HuH-7 (cell line): ENCODE results near the gene ANGPTL8.

Experiments
- DNase-seq: peaks from one replicate; pipeline ENCODE4 v3.0.0; 2011; ENCODE audit warnings: low spot score

Gene ANGPTL8

DNA sequence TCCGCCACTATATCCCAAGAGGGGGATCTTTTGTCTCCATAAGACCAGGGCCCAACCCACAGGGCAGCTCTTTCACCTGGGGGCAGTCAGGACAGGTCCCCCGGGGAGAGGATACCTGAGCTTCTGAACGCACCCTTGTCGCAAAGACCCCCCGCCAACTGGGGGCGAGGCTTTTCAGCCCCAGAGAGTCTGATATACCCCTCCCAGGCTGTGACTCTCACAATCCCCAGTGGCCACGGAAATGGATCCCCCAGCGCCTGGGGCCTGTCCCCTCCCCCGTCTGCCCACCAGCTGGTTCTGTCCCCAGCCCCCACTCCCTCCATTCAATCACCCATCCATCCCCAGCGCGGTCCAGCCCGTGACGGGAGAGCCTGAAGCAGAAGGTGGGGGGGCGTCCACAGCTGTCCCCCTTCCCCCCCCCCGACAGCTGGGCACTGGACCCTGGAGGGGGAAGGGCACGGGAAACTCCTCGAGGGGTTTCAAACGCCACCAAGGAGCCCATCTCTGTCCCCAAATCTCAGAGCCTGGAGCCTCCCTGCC is 22.1 kb downstream of the ANGPTL8 start:
- no peak for DNase-seq

- DNase-seq = no peak
Observed at GRCh38 chr19:11261971-11262839, 22.8 kb downstream of the ANGPTL8 start, which contains the start of gene DOCK6. TSS of gene DOCK6 (minus strand) at chr19:11262524. CDS start at chr19:11262440, 84 bp downstream.

GRCh38 chr19:11263726-11264125 is 24.3 kb downstream of the ANGPTL8 start:
- DNase-seq = no peak

DNA sequence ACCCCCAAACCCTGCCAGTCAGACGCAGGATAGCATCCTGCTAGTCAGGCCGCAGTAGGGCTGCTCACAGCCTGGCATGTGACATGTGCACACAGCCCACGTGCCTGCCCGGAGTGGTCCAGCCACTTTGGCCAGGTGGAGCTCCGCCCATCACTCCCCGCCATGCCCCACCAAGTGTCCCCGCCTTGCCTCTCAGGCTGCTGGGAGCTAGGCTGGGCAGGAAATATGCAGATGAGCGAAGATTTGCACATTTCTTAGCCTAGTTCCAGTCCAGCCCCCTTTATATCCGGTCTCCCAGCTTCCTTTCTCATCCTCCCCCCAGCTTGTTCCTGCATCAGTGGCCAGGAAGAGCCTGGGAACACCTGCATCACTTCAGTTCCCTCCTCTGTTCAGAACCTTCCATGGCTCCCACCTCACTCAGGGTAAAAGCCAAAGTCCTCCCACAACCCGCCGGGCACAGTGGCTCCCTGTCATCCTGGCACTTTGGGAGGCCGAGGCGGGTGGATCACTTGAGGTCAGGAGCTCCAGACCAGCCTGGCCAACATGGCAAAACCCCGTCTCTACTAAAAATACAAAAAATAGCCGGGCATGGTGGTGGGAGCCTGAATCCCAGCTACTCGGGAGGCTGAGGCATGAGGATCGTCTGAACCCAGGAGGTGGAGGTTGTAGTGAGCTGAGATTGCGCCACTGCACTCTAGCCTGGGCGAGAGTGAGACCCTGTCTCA is 25.2 kb downstream of the ANGPTL8 start:
- DNase-seq = no peak

DNA sequence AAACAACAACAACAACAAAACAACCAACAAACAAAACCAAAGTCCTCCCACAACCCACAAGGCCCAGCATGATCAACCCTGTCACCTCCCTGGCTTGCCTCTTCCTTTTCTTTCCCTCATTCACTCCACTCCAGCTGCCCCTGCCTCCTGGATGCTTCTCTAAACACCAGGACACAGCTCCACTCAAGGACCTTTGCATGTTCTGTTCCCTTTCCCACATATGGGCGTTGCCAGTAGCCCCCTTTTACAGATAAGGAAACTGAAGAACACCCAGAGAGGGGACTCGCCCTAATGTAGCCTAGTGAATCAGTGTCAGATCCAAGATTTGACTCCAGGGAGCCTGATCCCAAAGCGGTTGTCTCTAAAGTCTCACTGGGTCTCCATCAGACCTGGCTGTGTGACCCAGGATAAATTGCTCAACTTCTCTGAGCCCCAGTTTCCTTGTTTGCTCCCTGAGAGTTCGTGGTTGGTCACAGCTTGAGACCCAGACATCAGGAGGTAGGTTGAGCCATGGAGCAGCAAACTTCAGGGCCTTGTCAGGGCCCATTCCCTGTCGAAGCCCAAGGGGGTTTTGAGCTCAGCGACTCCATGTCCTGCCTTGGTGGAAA is 25.9 kb downstream of the ANGPTL8 start:
- DNase-seq = no peak

DNA sequence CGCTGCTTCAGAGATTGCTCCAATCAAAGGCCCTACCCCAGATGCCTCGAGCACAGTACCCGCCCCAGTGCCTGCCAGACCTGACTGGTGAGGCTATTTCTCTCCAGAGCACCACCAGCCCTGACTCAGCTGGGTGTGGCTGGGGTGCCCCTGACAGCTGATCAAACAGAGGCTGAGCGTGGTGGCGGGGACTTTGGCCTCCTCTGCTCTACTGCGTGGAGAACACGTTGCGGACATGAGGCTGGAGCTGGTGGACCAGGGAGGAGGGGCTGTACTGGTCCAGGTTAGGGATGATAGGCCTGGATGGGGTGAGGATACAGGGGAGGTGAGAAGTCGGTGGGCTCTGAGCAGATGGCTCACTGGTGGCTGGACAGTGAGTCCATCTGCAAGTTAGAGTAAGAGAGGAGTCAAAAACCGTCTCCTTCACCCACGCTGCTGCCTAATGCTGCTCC is 26.4 kb downstream of the ANGPTL8 start:
- DNase-seq = peak; percentile 87

GRCh38 chr19:11267316-11268085 is 28.1 kb downstream of the ANGPTL8 start:
- DNase-seq = no peak

DNA sequence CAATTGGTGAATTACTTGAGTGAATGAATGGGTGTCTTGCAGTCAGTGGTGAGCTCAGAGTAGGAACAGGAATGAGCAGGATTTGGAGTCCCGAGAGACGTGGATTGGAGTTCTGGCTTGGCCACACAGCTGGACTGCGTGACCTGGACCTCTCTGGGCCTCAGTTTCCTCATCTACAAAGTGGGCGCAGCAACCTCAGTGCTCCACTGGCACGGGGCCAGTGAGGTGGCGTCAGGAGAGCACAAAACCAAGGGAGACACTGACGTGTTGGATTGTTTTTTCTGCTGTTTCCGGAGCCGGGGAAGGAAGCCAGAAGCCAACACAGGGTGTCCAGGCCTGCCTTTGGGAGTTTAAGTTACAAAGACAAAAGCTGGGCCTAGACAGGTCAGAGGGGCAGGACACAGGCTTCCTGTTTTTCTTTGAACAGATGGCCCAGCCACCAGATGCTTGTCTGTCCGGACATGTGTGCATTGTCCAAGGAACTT is 29.4 kb downstream of the ANGPTL8 start:
- no peak for DNase-seq

DNA sequence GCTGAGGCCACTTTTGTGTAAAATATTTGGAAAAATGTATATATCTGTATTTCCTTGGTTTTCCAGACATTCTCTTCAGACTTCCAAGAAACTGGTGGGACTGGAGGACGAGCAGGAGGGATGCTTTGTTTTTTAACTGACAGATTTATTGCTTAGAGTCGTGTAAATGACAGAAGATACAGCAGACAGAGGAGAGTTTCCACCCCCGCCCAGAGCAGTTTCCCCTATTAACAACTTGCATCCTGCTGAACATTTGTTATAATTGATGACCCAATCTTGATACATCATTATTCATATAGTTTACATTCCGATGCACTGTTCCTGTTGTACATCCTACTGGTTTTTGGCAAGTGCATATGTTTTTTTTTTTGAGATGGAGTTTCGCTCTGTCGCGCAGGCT is 30.0 kb downstream of the ANGPTL8 start:
- no peak for DNase-seq

DNA sequence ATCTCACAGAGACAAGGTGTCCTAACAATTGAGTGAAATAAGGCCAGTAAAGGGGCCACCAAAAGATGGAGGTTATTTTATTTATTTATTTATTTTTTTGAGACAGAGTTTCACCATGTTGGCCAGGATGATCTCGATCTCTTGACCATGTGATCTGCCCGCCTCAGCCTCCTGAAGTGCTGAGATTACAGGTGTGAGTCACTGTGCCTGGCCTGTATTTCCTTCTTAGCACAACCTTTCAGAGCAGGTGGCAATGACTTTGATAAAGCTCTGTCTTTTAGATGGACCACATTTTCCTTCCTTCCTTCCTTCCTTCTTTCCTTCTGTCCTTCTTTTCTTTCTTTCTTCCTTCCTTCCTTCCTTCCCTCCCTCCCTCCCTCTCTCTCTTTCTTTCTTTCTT is 33.9 kb downstream of the ANGPTL8 start:
- DNase-seq = no peak

DNA sequence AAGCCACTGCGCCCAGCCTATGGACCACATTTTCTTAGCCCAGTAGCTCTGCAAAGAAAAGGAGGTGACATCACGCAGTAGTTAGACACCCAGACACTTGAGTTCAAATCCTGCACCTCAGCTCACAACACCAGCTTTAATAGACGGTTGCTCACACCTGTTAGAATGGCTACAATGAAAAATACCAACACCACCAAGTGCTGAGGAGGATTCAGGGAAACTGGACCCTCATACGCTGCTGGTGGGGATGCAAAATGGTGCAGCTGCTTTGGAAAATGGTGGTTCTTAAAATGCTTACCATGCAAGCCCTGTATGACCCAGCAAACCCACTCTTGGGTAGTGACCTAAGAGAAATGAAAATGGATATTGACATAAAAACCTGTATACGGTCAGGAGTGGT is 34.6 kb downstream of the ANGPTL8 start:
- no peak for DNase-seq

- no peak for DNase-seq
Observed at GRCh38 chr19:11274533-11275086, 35.2 kb downstream of the ANGPTL8 start.

DNA sequence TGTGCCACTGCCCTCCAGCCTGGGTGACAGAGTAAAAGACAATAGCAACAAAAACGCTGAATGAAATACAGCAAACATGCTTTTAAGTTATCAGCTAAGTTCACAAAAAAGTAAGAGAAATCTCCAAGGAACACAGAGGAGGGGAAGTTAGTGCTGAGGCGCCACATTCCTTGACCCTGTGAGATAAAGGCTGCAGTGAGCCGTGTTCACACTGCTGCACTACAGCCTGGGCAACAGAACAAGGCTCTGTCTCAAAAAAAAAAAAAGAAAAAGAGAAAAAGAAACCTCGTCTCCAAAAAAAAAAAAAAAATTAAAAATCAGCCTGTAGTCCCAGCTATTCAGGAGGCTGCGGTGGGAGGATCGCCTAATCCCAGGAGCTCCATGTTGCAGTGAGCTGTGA is 39.3 kb downstream of the ANGPTL8 start:
- DNase-seq = no peak

GRCh38 chr19:11279505-11280236 is 40.3 kb downstream of the ANGPTL8 start:
- no peak for DNase-seq

GRCh38 chr19:11281356-11282049 is 42.1 kb downstream of the ANGPTL8 start:
- DNase-seq = no peak

DNA sequence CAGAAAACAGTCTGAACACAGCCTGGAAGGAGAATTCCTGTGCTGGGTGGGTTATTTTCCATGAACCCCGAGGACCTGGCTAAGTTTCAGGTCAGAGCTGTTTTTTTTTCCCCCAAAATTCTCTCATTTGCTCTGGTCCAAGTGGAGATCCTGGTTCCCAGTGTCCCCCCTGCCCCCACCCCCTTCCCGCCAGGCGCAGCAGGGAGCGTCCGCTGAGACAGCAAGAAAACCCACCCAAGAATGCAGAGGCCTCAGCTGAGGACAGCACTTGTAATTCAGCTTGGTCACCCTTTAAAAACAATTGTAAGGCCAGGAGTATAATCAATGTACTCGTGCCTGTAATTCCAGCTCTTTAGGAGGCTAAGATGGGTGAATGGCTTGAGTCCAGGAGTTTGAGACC is 45.1 kb downstream of the ANGPTL8 start:
- no peak for DNase-seq

DNA sequence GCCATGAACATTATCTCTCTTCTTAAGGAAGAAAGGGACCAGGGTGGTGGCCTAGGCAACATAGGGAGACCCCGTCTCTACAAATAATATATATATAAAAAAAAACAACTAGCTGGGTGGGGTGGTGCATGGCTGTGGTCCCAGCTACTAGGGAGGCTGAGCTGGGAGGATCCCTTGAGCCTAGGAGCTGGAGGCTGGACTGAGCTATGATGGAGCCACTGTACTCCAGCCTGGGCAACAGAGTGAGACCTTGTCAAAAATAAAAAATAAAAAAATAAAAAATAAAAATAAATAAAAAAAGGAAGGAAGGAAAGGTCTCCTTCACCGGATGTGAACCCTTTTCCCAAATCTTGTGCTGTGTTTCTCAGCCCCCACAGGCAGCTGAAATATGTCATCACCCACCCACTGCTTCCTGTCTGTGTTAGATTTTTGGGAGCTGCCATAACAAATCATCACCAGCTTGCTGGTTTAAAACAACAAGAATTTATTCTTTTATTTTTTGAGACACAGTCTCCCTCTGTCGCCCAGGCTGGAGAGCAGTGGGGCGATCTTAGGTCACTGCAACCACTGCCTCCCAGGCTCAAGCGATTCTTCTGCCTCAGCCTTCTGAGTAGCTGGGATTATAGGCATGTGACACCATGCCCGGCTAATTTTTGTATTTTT is 47.0 kb downstream of the ANGPTL8 start:
- DNase-seq = no peak

DNA sequence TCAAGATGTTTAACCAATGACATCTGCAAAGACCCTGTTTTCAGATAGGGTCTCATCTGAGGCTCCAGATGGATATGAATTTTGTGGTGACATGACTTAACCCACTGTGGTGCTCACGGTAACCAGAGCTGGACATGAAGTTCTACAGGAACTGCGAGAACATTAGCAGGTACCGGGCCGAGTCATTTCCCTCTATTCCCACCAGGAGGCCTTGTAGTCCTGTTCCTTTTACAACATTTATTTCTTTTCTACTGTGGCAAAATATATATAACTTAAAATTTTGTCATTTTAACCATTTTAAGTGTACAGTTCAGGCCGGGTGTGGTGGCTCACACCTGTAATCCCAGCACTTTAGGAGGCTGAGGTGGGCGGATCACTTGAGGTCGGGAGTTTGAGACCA is 48.9 kb downstream of the ANGPTL8 start:
- no peak for DNase-seq

DNA sequence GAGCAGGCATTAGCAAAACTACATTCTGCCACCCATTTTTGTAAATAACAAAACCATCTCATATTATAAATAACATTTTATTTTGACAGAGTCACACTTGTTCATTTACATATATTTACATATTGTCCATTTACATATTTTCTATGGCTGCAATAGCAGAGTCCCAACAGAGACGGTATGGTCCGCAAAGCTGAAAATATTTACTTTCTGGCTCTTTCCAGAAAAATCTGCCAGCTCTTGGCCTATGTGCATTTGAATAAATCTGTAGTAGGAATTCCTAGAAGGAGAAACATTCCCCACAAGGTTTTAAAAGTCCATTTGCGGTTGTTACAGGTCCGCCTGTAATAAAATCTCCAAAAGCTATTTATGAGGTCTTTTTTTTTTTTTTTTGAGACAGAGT is 50.8 kb downstream of the ANGPTL8 start:
- DNase-seq = no peak
